T-helper 9 cell (primary cell): ENCODE measurements around the gene AEN.
A peak's percentile ranks its signal among the peaks of the same experiment; 100 is the strongest.

Source experiments
- DNase-seq: peaks from one replicate; pipeline ENCODE4 v3.0.0-alpha.2; 2020
- total RNA-seq, 2 donors: gene quantifications; one replicate each; lab custom pipeline; 2026; lab: John Stamatoyannopoulos, UW

AEN gene
- 85.9 to 131 reads per million in 2 donors for total RNA-seq

DNA sequence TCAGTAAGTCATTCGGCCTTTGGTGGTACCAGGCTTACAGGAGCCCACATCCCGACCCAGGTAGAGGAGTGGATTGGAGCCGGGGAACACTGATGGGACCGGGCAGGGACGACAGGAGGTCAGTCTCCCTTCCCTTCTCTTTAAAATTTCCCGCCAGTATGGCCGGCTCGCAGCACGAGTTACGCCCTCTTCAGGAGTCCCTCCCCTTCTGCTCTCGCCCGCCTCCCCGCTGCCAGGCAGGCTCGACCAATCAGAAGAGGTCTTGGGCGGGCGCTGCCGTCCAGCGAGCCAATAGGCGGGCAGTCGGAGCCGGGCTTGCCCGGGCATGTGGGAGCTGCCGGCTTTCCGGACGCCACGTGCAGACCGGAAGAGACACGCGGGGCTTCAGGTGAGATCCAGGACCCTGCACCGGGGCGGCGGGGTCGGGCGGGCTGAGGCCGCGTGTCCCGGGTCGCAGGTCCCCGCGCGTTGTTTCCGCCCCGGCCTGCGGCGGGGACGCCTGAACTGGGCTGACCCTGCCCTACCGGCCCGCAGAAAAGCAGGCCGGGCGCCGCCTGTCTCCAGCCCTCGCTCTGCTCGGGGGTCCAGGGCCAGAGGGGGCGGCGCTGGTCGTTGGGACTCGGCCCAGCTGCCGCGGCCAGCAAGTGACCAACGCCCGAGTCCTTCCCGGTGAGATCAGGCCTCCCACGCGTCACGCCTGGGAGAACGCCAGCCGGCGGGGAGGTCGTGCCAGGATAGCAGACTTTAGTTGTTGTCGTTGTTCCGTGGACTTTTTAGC lies at the start of gene AEN:
Gene AEN (plus strand): TSS at position 346 of the 778 bp plus-strand sequence. CDS start 4,870 bp downstream, outside the sequence.
- DNase-seq: peak; percentile 90

DNA sequence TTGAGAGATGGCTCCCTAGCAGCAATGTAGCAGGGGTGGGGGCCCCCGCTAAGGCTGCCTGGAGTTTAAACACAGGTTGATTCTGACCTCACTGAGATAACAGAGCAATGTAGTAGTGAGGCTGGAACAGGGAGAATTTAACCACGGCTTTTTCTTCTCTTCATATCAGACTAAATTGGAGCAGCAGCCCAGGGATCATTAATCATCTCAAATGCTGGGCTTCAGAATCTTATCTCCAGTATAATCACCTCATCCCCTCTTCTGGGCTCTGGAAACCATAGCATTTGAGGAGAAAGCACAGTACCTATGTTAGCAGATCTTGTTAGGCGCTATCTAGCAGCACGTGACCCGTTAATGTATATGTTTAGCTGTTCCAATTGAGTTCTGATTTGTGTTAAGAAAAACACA lies 49.3 kb upstream of the AEN start:
- DNase-seq: no peak

- DNase-seq: no peak
Measured at GRCh38 chr15:88574077-88574476, 47.1 kb upstream of the AEN start.

- no peak for DNase-seq
Measured at GRCh38 chr15:88574655-88575054, 46.5 kb upstream of the AEN start.

DNA sequence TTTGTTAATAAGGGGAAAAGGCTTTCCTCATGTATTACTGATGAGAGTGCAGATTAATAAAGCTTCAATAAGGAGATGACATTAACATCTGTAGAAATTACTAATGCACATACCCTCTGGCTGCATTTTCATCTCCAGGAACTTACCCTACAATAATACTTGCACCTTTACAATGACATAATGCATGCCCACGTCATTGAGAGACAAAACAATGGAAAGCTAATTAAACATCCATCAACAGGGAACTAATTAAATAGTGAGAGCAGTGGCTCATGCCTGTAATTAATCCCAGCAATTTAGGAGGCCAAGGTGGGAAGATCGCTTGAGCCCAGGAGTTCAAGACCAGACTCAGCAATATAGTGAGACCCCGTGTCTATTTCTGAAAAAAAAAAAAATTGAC lies 41.8 kb upstream of the AEN start:
- DNase-seq: no peak

DNA sequence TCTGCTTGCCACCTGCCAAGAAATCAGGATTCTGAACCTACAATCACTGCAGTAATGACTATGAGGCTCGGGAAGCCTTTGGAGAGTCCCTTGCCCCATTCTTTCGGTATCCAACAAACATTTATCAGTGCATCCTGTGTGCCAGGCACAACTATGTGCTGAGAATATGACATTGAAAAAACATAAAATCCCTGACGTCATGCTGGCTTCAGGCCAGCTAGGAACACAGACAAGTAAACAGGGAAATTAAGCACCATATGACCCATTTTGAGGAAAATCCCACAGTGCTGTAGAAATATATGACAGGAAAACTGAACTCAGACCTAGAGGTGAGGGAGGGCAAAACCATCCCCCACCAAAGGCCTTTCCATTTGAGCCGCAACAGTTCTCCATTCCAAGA lies 40.6 kb upstream of the AEN start:
- no peak for DNase-seq

- DNase-seq: no peak
Measured at GRCh38 chr15:88586401-88587162, 34.6 kb upstream of the AEN start.

DNA sequence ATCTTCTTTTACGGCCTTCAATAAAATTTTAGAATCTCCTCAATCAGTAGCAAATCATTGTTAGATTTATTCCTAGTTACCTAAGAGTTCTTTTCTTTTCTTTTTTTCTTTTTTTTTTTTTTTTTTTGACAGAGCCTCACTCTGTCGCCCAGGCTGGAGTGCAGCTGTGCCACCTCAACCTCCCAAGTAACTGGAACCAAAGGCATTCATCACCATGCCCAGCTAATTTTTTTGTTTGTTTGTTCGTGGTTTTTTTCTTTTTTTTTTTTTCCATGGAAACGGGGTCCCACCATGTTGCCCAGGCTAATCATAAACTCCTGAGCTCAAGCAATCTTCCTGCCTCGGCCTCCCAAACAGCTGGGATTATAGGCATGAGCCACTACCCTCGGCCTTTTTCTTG lies 30.4 kb upstream of the AEN start:
- DNase-seq: no peak

DNA sequence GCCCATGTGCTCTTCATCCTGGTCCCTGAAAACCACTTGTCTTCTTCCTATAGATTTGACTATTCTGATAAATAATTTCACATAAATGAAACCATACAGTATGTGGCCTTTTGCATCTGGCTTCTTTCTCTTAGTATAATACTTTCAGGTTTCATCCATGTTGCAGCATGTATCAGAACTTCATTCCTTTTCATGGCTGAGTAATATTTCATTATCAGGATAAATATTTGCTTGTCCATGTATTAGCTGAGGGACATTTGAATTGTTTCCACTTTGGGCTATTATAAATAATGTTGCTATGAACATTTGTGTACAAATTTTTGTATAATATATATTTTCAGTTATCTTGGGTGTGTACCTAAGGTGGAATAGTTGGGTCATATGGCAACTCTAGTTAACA lies 29.8 kb upstream of the AEN start:
- DNase-seq: no peak

GRCh38 chr15:88603885-88604284 lies 17.3 kb upstream of the AEN start:
- no peak for DNase-seq

DNA sequence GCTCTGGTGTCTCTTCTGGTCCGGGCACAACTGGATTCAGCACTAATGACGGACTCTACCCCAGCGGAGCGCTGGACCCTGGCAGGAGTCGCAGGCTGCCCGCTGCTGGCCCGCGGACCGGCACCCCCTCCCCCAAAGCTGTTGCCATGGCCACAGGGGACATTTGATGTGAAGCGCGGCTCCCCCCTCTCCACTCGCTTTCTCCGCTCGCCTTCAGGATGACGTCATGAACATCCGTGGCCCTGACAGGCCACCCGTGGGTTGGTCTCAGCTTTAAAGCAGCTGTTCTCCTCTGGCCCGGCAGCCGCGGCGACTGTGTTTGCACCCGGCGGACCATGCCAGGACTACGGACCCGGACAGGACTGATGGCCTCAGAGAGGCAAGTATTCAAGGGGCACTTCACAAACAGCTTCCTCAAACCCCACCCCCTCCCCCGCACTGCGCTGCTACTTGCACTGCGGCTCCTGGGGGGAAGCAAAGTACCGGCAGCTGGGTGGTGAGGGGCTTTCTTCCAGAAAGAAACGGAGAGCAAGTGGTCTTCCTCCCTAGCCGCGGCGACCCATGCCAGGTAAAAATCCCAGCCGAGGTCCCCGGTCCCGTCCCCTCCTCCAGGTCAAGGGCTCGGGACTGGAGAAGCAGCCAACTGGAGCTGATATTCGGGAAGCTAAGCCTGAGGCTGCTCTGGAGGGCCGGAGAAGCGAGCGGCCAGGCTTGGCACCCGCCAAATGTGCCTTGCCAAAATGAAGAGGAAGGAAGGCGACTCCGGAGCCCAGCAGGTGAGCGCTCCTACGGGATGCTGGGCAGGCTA lies 16.6 kb upstream of the AEN start:
- no peak for DNase-seq

DNA sequence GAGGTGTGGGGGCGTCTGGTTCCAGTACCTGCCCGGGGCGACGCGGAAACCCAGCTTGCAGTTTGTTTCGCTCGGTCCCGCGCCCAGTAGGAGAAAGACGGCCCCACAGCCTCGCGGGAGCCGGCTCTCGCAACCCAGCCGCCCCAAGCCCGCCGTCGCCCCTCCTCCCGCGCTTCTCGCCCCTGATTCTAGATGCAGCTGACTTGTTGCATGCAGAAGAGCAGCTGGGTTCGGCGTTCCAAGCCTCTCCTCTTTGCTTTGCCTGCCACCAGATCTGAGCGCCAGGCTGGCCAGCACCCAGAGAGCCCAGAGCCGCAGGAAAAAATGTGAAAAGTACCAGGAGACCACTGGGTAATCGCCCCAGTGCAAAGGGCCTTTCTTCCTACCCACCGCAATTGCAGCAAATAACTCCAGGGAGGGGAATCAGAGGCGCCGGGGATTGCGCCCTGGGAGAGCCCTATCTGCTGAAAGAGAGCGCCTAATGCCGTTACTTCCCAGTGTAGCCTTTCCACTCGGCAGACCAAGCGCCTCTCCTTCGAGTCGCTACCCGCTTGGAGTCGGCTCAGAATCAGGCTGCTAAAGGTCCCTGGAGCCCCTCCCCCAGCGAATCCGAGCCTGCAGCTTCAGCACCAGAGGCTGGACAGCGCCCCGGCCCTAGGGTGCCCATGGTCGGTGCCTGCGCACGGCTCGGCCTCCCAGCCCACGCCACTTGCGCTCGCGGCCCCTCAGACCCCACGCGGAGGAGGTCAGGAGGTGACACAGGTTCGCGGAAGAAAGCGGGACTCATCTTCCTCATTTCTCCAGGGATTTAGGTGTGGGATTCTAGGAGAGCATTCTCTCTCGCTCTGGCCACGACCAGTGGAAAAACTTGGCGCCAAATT lies 15.7 kb upstream of the AEN start:
- DNase-seq: peak; percentile 43

DNA sequence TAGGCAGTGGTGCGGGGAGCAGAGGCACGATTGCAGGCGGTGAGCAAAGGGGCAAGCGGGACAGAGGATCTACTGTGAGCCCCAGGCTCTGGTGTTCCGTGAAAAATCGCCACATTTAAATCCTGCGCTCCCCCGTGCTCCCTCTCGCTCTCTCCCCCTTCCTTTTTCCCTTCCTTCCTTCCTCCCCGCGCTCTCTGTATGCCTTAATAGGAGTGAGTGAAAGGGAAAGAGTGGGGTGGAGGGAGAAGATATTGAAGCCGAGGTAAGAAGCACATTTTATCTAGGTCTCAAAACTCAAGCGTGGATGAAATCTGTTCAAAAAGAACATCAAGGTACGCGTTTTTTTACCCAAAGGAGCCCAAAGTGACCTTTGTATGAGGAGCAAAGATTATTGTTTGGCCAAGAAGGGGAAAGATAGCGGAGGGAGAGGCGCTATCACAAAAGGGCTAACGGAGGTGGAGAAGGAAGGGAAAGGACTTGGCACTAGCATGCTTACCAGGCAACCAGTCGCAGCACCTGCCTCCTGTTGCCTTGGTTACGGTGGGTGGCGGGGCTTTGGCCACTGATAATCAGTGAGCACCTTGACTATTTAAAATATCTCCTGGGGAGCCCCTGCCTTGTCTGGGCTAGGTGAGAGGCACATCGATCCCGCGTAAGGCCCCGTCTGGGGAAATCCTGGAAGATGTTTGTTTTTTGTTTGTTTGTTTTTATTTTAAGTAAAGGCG lies 14.9 kb upstream of the AEN start:
- DNase-seq: no peak

DNA sequence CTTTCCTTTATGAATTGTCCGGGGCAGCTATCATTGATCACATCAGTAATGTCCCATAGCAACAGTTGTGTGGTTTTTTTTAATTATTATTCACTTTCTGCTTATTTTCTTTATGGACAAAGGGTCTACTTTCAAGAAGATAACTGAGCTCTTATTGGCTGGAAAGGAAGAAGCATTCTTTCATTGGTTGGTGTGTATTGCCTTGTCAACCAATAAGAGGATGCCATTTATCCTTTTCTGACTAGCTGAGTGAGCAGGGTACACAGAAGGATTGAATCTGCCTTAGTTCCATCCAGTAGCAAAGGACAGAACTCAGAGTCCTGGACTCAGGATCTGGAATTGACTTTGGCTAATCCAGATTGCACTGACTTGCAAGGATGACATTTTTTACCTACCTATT lies 13.2 kb upstream of the AEN start:
- no peak for DNase-seq

GRCh38 chr15:88608607-88609181 lies 12.4 kb upstream of the AEN start:
- no peak for DNase-seq

DNA sequence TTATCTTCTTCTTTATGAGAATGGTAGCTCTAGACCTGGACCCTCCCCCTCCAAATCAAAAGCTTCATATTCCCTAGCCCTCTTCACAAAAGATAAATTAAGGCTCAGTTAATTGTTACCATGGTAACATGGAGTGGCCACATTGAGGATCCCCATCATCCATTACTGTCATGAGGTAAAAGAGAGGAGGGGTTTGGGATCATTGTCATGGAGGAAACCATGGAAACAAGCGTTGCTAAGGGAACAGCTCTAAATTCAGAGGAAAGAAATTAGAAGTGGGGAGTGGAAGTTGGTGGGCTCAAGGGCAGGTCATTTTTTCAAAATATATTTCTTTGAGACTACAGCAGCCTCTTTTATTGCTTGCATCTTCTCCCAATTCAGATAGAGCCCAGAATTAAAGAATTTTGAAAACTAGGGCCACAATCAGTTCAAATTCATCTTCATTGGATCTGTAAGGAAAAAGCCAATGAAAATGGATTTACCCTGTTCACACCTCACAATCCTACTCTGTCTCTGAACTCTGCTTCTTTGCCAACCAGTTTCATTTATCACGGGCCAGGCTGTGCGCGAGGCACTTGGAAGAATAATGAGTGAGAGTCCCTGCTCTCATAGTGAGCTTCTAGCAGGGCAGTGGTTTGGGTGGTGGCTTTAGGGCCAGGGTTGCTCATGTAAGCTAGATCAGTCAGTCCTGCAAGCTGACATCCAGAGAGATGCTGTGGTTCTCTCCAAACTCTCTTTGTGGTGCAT lies 11.6 kb upstream of the AEN start:
- DNase-seq: no peak

DNA sequence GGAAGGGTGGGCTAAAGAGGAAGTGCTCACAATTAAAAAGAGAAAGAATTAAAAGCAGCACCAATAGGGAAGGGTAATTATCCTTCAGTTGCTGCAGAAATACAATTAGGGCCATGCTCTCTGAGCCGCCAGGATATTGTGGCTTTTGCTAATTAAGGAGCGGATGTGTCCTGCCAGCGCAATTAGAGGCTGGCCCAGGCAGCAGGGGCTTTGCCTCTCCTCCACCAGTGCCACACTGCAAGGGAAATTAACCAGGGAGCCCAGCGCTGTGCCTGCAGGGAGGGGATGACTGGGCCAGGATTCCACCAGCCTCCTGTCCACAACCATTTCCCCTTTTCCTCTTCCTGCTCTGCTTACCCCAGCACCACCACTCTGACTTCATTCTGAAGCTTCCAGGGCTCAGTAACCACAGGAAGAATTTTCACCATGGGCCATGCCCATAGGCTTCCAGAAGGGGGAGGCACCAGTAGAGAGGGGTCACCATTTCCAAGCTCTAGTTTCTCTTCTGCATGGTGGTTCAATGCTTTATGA lies 10.4 kb upstream of the AEN start:
- no peak for DNase-seq

DNA sequence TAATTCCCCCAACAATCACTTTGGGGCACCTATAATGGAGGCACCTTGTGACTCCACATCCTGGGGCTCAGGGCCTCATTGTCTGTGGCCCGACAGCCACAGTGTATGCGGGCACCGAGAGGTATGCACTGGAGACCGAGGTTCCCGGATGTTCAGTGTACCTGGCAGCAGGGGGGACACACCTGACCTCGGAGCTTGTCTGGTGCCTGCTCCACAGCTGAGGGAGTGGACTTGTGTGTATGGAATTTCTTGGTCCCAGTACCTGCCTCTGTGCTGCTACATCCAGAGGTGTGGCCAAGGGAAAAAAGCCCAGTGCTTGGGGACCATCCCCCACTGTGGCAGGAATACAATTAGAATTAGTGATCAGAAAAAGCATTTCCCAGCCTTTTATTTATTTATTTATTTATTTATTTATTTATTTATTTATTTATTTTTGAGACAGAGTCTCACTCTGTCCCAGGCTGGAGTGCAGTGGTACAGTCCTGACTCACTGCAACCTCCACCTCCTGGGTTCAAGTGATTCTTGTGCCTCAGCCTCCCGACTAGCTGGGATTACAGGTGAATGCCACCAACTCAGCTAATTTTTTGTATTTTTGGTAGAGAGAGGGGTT lies 8.8 kb upstream of the AEN start:
- DNase-seq: no peak

- DNase-seq: no peak
Measured at GRCh38 chr15:88613074-88613944, 7.8 kb upstream of the AEN start.
